Loucy (cell line): ENCODE results near the gene C4A.

ENCODE experiments used
- EZH2phosphoT487 ChIP-seq: fragments of 200-600 bp; IDR thresholded peaks from 2 replicates; pipeline ENCODE4 v1.6.1; 2018; ENCODE audit warnings: antibody characterized with exemption, mild to moderate bottlenecking, moderate library complexity, borderline replicate concordance
- TF ChIP-seq, protein P1 (sequence below): fragments of 200-600 bp; sonication (generic); conservative IDR thresholded peaks from 2 replicates; pipeline ENCODE4 v1.5.1; 2014; ENCODE audit warnings: mild to moderate bottlenecking, antibody characterized with exemption, low read length

GRCh38 chr6:31949926-31950548 lies 31.8 kb upstream of the C4A start:
- TF ChIP-seq, protein P1, sequence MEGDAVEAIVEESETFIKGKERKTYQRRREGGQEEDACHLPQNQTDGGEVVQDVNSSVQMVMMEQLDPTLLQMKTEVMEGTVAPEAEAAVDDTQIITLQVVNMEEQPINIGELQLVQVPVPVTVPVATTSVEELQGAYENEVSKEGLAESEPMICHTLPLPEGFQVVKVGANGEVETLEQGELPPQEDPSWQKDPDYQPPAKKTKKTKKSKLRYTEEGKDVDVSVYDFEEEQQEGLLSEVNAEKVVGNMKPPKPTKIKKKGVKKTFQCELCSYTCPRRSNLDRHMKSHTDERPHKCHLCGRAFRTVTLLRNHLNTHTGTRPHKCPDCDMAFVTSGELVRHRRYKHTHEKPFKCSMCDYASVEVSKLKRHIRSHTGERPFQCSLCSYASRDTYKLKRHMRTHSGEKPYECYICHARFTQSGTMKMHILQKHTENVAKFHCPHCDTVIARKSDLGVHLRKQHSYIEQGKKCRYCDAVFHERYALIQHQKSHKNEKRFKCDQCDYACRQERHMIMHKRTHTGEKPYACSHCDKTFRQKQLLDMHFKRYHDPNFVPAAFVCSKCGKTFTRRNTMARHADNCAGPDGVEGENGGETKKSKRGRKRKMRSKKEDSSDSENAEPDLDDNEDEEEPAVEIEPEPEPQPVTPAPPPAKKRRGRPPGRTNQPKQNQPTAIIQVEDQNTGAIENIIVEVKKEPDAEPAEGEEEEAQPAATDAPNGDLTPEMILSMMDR = no peak
- TF ChIP-seq EZH2phosphoT487 = no peak
